HepG2 (cell line): Measurements from ENCODE around the gene NKX1-2. TPM values are rescaled to one million over a fixed set of nuclear protein-coding genes. Genes with fewer than 3 reads are reported as not detected.

Source experiments
- ATAC-seq: fragments of 200-7000 bp; cut with Tn5 transposase; 3 replicates; pipeline ENCODE4 v1.9.1; 2020; ENCODE audit warnings: mild to moderate bottlenecking, moderate library complexity
- BruUV-seq: library from RNA; stranded (reverse); fragments of 400-500 nt; replicated peaks from 2 replicates; lab custom pipeline; 2021; lab: Mats Ljungman, UMichigan
- CTCF ChIA-PET: fragments of 300-600 bp; formaldehyde crosslinking; extraction: SDS; loops from one replicate; lab custom pipeline; 2021; ENCODE audit warnings: low total read pairs, inconsistent platforms, low intra/inter-chr PET ratio; lab: Yijun Ruan, JAX
- POLR2A ChIA-PET: fragments of 350-600 bp; sonication (Branson Sonifier 250); formaldehyde crosslinking; loops from one replicate; lab custom pipeline; 2020; ENCODE audit warnings: antibody characterized with exemption, inconsistent platforms; lab: Yijun Ruan, JAX
- DNase-seq: peaks from one replicate; pipeline ENCODE4 v3.0.0-alpha.2; 2015; ENCODE audit warnings: low spot score
- FAIRE-seq: peaks from 3 replicates; lab custom pipeline; 2011; peaks lifted over from hg19 to GRCh38; lab: Jason Lieb, UNC
- H2AFZ ChIP-seq: one replicate; pipeline ENCODE4 v1.6.1; 2011; ENCODE audit warnings: low read length, inconsistent platforms
- H3K27ac ChIP-seq: fragments of 300-600 bp; 3 replicates; pipeline ENCODE4 v1.8.0; 2011; ENCODE audit warnings: mixed run types, mild to moderate bottlenecking, mixed read lengths, low read length, inconsistent platforms; ENCODE audit not compliant: insufficient read depth; ENCODE audit errors: extremely low read length
- H3K27me3 ChIP-seq, 2 experiments: fragments of 200-600 bp in 1 of 2; 2 replicates in 1 of 2; 3 replicates in 1 of 2; pipeline versions ENCODE4 v1.6.0 to v1.8.0; 2011; ENCODE audit warnings: low read length in 2 of 2, mild to moderate bottlenecking in 2 of 2, moderate library complexity in 2 of 2, inconsistent platforms in 1 of 2; ENCODE audit not compliant: insufficient read depth in 2 of 2, control insufficient read depth in 1 of 2
- H3K36me3 ChIP-seq, 2 experiments: fragments of 200-600 bp in 1 of 2; replicated peaks in 1 of 2; 2 replicates in 1 of 2; 3 replicates in 1 of 2; pipeline versions ENCODE4 v1.5.1 to v1.8.0; 2011; ENCODE audit warnings: low read length in 2 of 2, inconsistent platforms in 1 of 2; ENCODE audit not compliant: insufficient read depth in 2 of 2, control insufficient read depth in 1 of 2
- H3K4me1 ChIP-seq: 2 replicates; pipeline ENCODE4 v1.5.1; 2012; ENCODE audit warnings: low read length, inconsistent platforms; ENCODE audit not compliant: insufficient read depth
- H3K4me2 ChIP-seq: 2 replicates; pipeline ENCODE4 v1.6.0; 2011; ENCODE audit warnings: low read depth, low read length, inconsistent platforms
- H3K4me3 ChIP-seq, 3 experiments: fragments of 200-600 bp in 1 of 3; sonication (generic), shearing (Covaris generic) in 1 of 3; replicated peaks in 1 of 3; 2 replicates each; pipeline ENCODE4 v1.5.1; 2011 to 2016; ENCODE audit warnings: low read length in 3 of 3, inconsistent platforms in 2 of 3, low read depth in 2 of 3, mild to moderate bottlenecking in 2 of 3, control low read depth in 1 of 3, mixed read lengths in 1 of 3; ENCODE audit not compliant: insufficient read depth in 1 of 3
- H3K79me2 ChIP-seq: one replicate; pipeline ENCODE4 v1.6.1; 2011; ENCODE audit warnings: low read length, inconsistent platforms; ENCODE audit not compliant: insufficient read depth
- H3K9ac ChIP-seq: 2 replicates; pipeline ENCODE4 v1.6.0; 2011; ENCODE audit warnings: mild to moderate bottlenecking, low read depth, low read length, inconsistent platforms; ENCODE audit not compliant: insufficient read depth
- H3K9me3 ChIP-seq: 2 replicates; pipeline ENCODE4 v1.5.1; 2012; ENCODE audit warnings: mild to moderate bottlenecking, low read length
- H4K20me1 ChIP-seq: 2 replicates; pipeline ENCODE4 v1.6.0; 2011; ENCODE audit warnings: inconsistent platforms, mild to moderate bottlenecking, low read length, moderate library complexity; ENCODE audit not compliant: insufficient read depth
- AHR ChIP-seq: IDR thresholded peaks from 2 replicates; pipeline ENCODE4 v1.6.1; 2018; ENCODE audit warnings: missing genetic modification reagents, missing compliant biosample characterization
- ESRRA ChIP-seq: sonication (generic); formaldehyde crosslinking; IDR thresholded peaks from 2 replicates; pipeline ENCODE4 v1.5.1; 2020; ENCODE audit warnings: mild to moderate bottlenecking, low read depth, missing genetic modification reagents
- FIP1L1 ChIP-seq: fragments of 200-400 bp; formaldehyde crosslinking; IDR thresholded peaks from 2 replicates; pipeline ENCODE4 v1.6.1; 2018; ENCODE audit warnings: low read depth, mild to moderate bottlenecking, low read length, moderate library complexity, borderline replicate concordance; ENCODE audit not compliant: insufficient read depth
- FOXC1 ChIP-seq: sonication (generic); formaldehyde crosslinking; IDR thresholded peaks from 2 replicates; pipeline ENCODE4 v1.8.0; 2022; ENCODE audit warnings: mild to moderate bottlenecking, missing genetic modification reagents, borderline replicate concordance
- NR2F6 ChIP-seq, 2 experiments: IDR thresholded peaks; 2 replicates each; pipeline ENCODE4 v1.6.1; 2016; ENCODE audit warnings: antibody characterized with exemption in 1 of 2, mild to moderate bottlenecking in 1 of 2
- PTBP1 ChIP-seq: fragments of 200-400 bp; formaldehyde crosslinking; IDR thresholded peaks from 2 replicates; pipeline ENCODE4 v1.6.1; 2018; ENCODE audit warnings: low read length, low read depth; ENCODE audit not compliant: poor library complexity, severe bottlenecking
- SKI ChIP-seq: fragments of 450-650 bp; IDR thresholded peaks from one replicate; pipeline ENCODE4 v1.6.1; 2018; ENCODE audit warnings: mild to moderate bottlenecking; ENCODE audit not compliant: partially characterized antibody
- ZFP37 ChIP-seq: sonication (generic); formaldehyde crosslinking; IDR thresholded peaks from 2 replicates; pipeline ENCODE4 v1.4.0; 2020; ENCODE audit warnings: missing genetic modification reagents, borderline replicate concordance
- WGBS: methylation state at CpG from one replicate; pipeline ENCODE4 v1.1.6; 2017; ENCODE audit warnings: low lambda C conversion rate; 5-methylcytosine and 5-hydroxymethylcytosine counted together
- in situ Hi-C: cut with HindIII; loops from 2 replicates; pipeline ENCODE4 v1.10.0; 2017; ENCODE audit warnings: low pct_unique_long_range_greater_than_20kb; ENCODE audit not compliant: extremely low pct_ligation_motif_present
- intact Hi-C: fragments of 100-400 bp; cut with micrococcal nuclease; formaldehyde crosslinking; loops from one replicate; pipeline ENCODE4 v1.10.0; 2022; ENCODE audit not compliant: unreplicated experiment
- polyA plus RNA-seq, 8 experiments: library from polyadenylated mRNA; depleted of rRNA in 3 of 8; stranded (reverse) in 7 of 8; unstranded in 1 of 8; fragments of >200 nt; fragmentation: Illumina TruSeq in 4 of 8; extraction: Trizol in 4 of 8; gene quantifications; 2 replicates each; pipeline versions ENCODE4 v1.2.1 to v1.2.3, GENCODE V29; 2011 to 2016; ENCODE audit warnings: low read depth in 4 of 8, missing spikeins in 1 of 8, mixed read lengths in 1 of 8; ENCODE audit not compliant: insufficient read depth in 1 of 8
- total RNA-seq, 5 experiments: library from RNA; depleted of rRNA; stranded (reverse); fragments of >200 nt; fragmentation: Illumina TruSeq; extraction: Trizol; gene quantifications; 2 replicates each; pipeline ENCODE4 v1.2.3, GENCODE V29; 2016; ENCODE audit warnings: low read depth in 1 of 5
- TF ChIP-seq, protein P1 (sequence below): sonication (generic); formaldehyde crosslinking; IDR thresholded peaks from 2 replicates; pipeline ENCODE4 v1.4.0; 2020; ENCODE audit warnings: mild to moderate bottlenecking, missing genetic modification reagents
- TF ChIP-seq, protein P2 (sequence below): sonication (generic); formaldehyde crosslinking; IDR thresholded peaks from 2 replicates; pipeline ENCODE4 v1.4.0; 2020; ENCODE audit warnings: missing genetic modification reagents
- TF ChIP-seq, protein P3 (sequence below): sonication (generic); formaldehyde crosslinking; IDR thresholded peaks from 2 replicates; pipeline ENCODE4 v1.4.0; 2020; ENCODE audit warnings: mild to moderate bottlenecking, missing genetic modification reagents
- TF ChIP-seq, protein P4 (sequence below): sonication (generic); formaldehyde crosslinking; IDR thresholded peaks from 2 replicates; pipeline ENCODE4 v1.5.1; 2020; ENCODE audit warnings: mild to moderate bottlenecking, missing genetic modification reagents, moderate library complexity

Gene NKX1-2
- total and polyA plus RNA-seq, 2 of the 13 experiments (the other 11 are each of a cell fraction or from before 2014, with no cell fraction given): not detected

DNA sequence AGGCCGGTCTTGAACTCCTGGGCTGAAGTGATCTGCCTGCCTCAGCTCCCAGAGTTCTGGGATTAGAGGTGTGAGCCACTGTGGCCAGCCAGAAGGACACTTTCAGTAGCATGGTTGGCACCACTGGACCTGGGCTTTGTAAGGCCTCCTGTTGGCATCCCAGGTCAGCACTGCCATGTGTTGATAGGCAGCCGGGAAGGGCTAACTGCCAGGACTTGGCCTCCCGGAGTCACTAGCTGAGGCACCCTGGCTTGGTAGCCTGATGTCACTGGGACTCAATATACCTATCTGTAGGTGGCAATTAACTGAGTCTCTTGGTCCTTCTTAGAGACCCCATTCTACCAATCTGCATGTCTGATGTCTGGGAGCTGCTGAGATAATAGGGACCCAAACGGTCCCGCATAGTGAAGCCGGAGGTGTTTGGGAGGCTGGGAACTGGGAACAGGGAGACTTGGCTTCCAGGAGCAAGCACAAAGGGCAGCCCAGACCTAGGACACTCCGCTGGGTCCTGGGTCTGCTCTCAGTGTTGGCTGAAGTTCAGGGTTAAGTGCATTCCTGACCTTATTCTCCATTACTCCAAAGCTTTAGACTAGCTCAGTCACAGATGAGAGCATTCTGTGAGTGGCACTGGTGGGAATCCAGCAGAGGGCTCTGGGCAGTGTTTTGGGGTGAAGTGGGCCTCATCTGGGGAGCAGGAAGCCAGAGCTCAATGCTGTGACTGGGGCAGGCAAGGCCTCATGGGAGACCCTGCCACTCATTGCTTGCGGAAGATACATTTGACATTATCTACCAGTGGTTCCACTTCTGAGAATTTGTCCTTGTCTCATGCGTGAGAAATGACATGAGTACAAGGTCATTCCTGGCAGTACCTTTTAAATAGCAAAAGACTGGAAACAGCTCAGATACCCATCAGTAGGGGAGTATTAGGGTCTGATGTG is 14.5 kb upstream of the NKX1-2 start:
- H2AFZ ChIP-seq: no peak overlapping the region
- H3K4me1 ChIP-seq: peaks cover 75% of the 10 kb centered on the region
- no TSS peak for BruUV-seq
- CTCF ChIA-PET: no interaction called here
- intact Hi-C loops (no loop called here), in situ Hi-C loops (loop anchor here (5.0 kb wide), 1 partner anchor 47 kb away; the partner anchor contains the start of gene OAT)
- peak; percentile 7; the same call in 2 of the 3 replicates for ATAC-seq
- no peak overlapping the region for H3K27ac ChIP-seq
- H3K36me3 ChIP-seq: no peaks in the 10 kb centered on the region
- no peak overlapping the region for H3K4me3 ChIP-seq
- H3K9ac ChIP-seq: no peak overlapping the region
- peak overlapping the region; percentile 41 for H3K4me2 ChIP-seq
- no peaks in the 10 kb centered on the region for H3K79me2 ChIP-seq
- WGBS: 40% methylated on average over 7 of the region's 9 CpGs
- no peak for DNase-seq
- FAIRE-seq: peak; percentile 63
- H4K20me1 ChIP-seq: 0 out of 2 replicates have a peak, but pooled peaks cover 6% of the 10 kb centered on the region
- no peaks in the 10 kb centered on the region; a peak in 1 of 5 replicates for H3K27me3 ChIP-seq
- H3K9me3 ChIP-seq: no peaks in the 10 kb centered on the region
- POLR2A ChIA-PET: interaction anchor here (1.6 to 2.3 kb wide), 2 partner anchors 11 to 45 kb away, joined by 8 to 11 read pairs; partner anchors contain the start of gene OAT
- TF ChIP-seq FOXC1 (0 out of 2 replicates have a peak, but pooled peaks have one; percentile 10), ZFP37 (CRISPR knock-in tag) (no peak), FIP1L1 (no peak), SKI (peak; percentile 86), PTBP1 (no peak), ESRRA (CRISPR knock-in tag) (0 out of 2 replicates have a peak, but pooled peaks have one; percentile 23), AHR (CRISPR knock-in tag) (no peak), NR2F6 (IDR thresholded peaks at IDR 0.05) (no peak), NR2F6 (CRISPR knock-in tag; IDR thresholded peaks at IDR 0.05) (peak; percentile 48; the same call in 1 of the 2 replicates)
- TF ChIP-seq, protein P1, sequence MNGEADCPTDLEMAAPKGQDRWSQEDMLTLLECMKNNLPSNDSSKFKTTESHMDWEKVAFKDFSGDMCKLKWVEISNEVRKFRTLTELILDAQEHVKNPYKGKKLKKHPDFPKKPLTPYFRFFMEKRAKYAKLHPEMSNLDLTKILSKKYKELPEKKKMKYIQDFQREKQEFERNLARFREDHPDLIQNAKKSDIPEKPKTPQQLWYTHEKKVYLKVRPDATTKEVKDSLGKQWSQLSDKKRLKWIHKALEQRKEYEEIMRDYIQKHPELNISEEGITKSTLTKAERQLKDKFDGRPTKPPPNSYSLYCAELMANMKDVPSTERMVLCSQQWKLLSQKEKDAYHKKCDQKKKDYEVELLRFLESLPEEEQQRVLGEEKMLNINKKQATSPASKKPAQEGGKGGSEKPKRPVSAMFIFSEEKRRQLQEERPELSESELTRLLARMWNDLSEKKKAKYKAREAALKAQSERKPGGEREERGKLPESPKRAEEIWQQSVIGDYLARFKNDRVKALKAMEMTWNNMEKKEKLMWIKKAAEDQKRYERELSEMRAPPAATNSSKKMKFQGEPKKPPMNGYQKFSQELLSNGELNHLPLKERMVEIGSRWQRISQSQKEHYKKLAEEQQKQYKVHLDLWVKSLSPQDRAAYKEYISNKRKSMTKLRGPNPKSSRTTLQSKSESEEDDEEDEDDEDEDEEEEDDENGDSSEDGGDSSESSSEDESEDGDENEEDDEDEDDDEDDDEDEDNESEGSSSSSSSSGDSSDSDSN: 0 out of 2 replicates have a peak, but pooled peaks have one; percentile 22
- TF ChIP-seq, protein P2, sequence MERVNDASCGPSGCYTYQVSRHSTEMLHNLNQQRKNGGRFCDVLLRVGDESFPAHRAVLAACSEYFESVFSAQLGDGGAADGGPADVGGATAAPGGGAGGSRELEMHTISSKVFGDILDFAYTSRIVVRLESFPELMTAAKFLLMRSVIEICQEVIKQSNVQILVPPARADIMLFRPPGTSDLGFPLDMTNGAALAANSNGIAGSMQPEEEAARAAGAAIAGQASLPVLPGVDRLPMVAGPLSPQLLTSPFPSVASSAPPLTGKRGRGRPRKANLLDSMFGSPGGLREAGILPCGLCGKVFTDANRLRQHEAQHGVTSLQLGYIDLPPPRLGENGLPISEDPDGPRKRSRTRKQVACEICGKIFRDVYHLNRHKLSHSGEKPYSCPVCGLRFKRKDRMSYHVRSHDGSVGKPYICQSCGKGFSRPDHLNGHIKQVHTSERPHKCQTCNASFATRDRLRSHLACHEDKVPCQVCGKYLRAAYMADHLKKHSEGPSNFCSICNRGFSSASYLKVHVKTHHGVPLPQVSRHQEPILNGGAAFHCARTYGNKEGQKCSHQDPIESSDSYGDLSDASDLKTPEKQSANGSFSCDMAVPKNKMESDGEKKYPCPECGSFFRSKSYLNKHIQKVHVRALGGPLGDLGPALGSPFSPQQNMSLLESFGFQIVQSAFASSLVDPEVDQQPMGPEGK (CRISPR knock-in tag): no peak
- TF ChIP-seq, protein P3, sequence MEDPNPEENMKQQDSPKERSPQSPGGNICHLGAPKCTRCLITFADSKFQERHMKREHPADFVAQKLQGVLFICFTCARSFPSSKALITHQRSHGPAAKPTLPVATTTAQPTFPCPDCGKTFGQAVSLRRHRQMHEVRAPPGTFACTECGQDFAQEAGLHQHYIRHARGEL (CRISPR knock-in tag): no peak
- TF ChIP-seq, protein P4, sequence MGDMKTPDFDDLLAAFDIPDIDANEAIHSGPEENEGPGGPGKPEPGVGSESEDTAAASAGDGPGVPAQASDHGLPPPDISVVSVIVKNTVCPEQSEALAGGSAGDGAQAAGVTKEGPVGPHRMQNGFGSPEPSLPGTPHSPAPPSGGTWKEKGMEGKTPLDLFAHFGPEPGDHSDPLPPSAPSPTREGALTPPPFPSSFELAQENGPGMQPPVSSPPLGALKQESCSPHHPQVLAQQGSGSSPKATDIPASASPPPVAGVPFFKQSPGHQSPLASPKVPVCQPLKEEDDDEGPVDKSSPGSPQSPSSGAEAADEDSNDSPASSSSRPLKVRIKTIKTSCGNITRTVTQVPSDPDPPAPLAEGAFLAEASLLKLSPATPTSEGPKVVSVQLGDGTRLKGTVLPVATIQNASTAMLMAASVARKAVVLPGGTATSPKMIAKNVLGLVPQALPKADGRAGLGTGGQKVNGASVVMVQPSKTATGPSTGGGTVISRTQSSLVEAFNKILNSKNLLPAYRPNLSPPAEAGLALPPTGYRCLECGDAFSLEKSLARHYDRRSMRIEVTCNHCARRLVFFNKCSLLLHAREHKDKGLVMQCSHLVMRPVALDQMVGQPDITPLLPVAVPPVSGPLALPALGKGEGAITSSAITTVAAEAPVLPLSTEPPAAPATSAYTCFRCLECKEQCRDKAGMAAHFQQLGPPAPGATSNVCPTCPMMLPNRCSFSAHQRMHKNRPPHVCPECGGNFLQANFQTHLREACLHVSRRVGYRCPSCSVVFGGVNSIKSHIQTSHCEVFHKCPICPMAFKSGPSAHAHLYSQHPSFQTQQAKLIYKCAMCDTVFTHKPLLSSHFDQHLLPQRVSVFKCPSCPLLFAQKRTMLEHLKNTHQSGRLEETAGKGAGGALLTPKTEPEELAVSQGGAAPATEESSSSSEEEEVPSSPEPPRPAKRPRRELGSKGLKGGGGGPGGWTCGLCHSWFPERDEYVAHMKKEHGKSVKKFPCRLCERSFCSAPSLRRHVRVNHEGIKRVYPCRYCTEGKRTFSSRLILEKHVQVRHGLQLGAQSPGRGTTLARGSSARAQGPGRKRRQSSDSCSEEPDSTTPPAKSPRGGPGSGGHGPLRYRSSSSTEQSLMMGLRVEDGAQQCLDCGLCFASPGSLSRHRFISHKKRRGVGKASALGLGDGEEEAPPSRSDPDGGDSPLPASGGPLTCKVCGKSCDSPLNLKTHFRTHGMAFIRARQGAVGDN (CRISPR knock-in tag): peak; percentile 28; the same call in 1 of the 2 replicates
